Measurements from ENCODE around the gene ZC3H4.

DNA sequence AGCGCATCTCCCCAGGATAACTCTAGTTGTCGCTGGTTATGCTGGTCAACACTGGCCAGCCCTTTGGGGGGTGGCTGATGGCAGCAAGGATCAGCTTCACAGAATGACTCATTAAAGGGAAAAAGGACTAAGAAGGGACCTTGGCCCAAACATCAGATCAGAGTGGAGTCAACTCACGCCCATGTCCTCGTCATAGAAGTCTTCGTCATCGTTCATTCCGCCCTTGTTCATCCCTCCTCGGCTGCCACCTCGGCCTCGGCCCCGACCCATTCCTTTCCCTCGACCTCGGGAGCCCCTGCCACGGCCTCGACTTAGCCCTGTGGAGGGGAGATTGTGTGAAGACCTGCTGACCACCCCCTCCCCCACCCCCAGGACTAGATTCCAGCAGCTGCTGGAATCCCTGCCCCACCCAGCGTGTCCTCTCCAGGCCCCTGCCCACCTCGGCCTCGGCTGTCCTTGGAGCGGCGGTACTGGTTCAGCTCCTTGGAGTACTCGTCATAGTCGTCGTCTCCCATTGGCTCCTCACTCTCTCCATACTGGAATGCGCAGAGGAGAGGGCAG lies 28.6 kb downstream of the ZC3H4 start:
- TF ChIP-seq, protein P1, sequence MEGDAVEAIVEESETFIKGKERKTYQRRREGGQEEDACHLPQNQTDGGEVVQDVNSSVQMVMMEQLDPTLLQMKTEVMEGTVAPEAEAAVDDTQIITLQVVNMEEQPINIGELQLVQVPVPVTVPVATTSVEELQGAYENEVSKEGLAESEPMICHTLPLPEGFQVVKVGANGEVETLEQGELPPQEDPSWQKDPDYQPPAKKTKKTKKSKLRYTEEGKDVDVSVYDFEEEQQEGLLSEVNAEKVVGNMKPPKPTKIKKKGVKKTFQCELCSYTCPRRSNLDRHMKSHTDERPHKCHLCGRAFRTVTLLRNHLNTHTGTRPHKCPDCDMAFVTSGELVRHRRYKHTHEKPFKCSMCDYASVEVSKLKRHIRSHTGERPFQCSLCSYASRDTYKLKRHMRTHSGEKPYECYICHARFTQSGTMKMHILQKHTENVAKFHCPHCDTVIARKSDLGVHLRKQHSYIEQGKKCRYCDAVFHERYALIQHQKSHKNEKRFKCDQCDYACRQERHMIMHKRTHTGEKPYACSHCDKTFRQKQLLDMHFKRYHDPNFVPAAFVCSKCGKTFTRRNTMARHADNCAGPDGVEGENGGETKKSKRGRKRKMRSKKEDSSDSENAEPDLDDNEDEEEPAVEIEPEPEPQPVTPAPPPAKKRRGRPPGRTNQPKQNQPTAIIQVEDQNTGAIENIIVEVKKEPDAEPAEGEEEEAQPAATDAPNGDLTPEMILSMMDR (IDR thresholded peaks at IDR 0.05): no peak
- TF ChIP-seq POLR2A (IDR thresholded peaks at IDR 0.05): no peak

All from gastroesophageal sphincter (tissue), 3 donors.